HG02981 (cell line): ENCODE measurements around the gene SRSF4.
"Not testable (repeated sequence)": the region's sequence is repeated elsewhere in the genome, so short reads cannot be mapped to it uniquely, and the experiment has no call there.

Experiments used
- ATAC-seq: cut with Tn5 transposase; IDR thresholded peaks from one replicate; pipeline ENCODE4 v1.9.1; 2021; ENCODE audit warnings: mild to moderate bottlenecking, moderate library complexity; ENCODE audit not compliant: unreplicated experiment

The SRSF4 gene

DNA sequence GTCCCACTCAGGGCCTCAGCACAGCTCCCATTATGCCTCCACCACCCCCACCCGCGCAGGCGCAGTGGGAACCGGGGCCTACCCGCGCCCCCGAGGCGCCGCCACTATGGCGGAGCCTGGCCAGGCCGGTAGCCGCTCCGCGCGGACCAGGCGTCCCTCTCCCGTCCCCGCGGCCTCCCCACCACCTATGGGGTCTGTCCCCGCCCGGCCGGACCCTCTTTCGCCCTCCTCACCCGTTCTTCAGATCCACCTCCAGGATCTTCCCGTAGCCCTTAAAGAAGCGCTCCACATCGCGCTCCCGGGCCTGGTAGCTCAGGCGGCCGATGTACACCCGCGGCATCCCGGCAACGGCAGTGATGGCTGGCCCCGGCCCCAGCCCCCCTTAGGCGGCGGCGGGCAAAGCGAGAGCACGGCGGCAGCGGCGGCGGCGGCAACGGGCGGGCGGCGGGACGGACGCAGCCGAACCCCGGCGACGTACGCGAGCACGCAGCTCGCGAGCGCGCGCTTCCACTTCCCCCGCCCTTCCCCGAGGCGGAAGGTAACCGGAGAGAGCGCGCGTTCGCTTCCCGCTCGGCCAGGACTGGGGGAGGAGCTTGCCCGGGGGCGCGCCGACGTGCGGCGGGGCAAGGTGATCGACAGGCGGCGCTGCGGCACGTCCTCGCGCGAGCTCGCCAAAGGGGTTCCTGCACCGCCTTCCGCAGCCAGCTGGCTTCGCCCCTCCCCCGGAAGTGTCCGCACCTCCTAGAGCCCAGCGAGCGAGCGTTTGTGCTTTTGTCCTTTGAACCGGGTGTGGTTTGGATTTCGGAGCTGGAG lies at the start of gene SRSF4:
Gene SRSF4, minus strand, starts transcription at position 488 of the 813 bp plus-strand sequence. Its CDS starts 148 bp downstream, at position 340.
- peak; percentile 87 for ATAC-seq

DNA sequence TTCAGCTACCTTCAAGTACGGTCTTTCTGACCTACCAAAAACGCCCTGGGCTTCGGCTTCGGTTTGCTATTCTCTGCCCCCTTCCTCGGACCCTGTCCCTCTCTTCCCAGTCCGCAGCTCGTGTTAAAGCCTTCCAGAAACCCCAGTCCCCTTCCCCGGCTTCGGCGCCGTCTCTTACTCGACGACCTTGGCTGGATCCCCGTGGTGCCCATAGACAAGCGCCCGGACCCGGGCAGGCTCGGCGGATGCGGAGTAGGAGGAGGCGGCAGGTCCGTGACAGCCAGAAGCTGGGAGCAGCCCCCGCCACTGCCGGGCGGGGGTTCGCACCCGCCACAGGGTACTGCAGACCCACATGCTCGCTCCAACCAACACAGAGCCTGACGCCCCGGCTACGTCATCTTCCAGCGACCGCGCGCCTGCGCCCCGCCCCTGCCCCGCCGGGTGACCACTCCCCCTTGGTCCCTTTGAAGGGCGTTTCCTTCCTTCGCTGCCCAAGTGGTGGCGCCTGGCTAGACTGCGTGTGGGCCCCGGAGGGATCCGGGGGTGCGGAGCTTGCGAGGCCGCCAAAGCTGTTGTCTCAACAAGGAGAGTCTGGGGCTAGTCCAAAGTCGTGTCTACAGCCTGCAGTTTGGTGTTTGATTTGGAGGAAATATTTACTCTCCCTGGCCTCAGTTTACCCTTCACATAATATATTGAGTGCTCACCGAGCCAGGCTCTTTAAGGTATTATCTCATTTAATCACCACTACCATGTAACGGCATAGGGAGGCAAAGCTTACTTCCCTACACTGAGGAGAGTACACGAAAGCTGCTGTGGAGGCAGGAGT lies 49.1 kb upstream of the SRSF4 start, which contains the start of gene MECR:
Gene MECR, minus strand, starts transcription at position 382 of the 826 bp plus-strand sequence. Its CDS starts 28 bp downstream, at position 354.
- peak; percentile 96 for ATAC-seq

GRCh38 chr1:29230204-29230552 lies 48.5 kb upstream of the SRSF4 start:
- no peak for ATAC-seq

GRCh38 chr1:29227511-29227910 lies 45.8 kb upstream of the SRSF4 start:
- ATAC-seq: no peak

- no peak for ATAC-seq
These were observed 43.7 kb upstream of the SRSF4 start for GRCh38 chr1:29225361-29225760.

GRCh38 chr1:29224356-29224837 lies 42.7 kb upstream of the SRSF4 start:
- no peak for ATAC-seq

DNA sequence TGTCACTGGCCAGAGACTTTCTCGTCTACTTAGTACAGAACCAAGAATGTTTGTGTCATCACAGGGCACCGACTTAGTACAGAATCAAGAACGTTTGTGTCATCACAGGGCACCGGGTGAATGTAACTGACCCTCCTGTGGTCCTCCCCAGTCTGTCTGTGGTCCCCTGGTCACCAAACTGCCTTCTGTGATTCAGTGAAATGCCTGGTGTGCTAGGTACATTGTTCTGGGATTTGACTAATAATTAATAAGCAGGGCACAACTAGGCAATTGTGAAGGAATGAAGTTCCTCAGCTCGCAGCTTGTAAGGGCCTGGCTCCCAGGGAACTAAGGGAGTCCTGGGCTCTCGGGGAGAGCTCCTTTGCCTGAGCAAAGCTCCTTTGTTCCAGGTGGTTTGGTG lies 41.8 kb upstream of the SRSF4 start:
- no peak for ATAC-seq

- no peak for ATAC-seq
These were observed 41.0 kb upstream of the SRSF4 start for GRCh38 chr1:29222686-29223085.

GRCh38 chr1:29222260-29222659 lies 40.6 kb upstream of the SRSF4 start:
- not testable (repeated sequence) for ATAC-seq

GRCh38 chr1:29221296-29221695 lies 39.6 kb upstream of the SRSF4 start:
- ATAC-seq: no peak

DNA sequence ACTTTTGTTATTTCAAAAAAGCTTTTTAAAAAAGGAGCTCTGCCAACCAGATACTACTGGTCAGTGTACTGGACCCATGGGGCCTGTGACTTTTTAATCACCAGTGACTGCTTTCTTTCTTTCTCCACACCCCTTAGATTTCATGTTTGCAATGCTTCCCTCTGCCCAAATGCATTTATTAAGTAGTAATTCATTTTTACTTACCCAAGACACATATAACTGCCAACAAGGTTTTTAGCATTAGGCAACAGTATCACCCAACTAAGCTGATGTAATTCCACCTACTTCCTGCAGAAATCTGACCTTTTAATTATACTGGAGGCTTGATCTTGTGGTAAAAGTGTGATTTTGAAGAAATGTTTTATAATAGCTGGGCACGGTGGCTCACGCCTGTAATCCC lies 36.5 kb upstream of the SRSF4 start:
- ATAC-seq: no peak

DNA sequence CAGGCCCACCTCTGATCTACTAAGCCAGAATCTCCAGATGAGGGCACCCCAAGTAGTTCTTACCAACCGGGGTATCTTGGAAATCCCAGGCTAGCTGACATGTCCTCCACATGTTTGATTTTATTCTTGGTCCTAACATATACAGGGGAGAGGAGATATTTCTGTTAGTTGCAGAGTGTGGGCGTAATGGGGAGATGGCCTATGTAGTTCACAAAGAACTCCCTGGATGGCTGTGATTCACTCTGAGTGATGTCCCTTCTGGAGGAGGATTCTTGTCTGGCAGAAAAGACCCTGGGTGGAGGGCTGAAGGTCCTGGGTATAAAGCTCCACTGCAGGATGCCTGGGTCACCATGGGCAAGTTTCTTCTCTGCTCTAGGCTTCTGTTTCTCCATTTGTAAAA lies 35.9 kb upstream of the SRSF4 start:
- ATAC-seq: no peak

- no peak for ATAC-seq
These were observed 31.4 kb upstream of the SRSF4 start for GRCh38 chr1:29213055-29213454.

GRCh38 chr1:29211086-29212030 lies 29.7 kb upstream of the SRSF4 start:
- no peak for ATAC-seq

GRCh38 chr1:29210278-29211085 lies 28.8 kb upstream of the SRSF4 start:
- no peak for ATAC-seq

- ATAC-seq: no peak
These were observed 27.5 kb upstream of the SRSF4 start for GRCh38 chr1:29209173-29209572.

DNA sequence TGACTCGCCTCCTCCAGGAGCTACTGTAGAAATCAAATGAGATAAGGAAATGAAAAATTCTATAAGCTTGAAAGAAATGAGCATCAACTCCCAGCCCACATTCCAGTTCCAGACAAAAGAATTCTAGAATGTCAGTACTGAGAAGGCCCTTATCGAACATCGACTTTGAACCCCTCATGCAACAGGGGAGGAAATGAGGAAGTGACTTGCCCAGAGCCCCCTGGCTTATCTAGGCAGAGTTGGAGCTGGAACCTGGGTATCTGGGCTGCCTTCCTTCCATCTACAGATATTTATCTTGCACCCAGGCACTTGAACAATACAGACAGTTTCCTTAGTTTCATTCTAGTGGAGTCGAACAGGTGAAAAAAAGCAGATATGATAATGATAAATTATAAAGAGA lies 26.7 kb upstream of the SRSF4 start:
- ATAC-seq: no peak

GRCh38 chr1:29202584-29203340 lies 21.1 kb upstream of the SRSF4 start:
- peak; percentile 68 for ATAC-seq

DNA sequence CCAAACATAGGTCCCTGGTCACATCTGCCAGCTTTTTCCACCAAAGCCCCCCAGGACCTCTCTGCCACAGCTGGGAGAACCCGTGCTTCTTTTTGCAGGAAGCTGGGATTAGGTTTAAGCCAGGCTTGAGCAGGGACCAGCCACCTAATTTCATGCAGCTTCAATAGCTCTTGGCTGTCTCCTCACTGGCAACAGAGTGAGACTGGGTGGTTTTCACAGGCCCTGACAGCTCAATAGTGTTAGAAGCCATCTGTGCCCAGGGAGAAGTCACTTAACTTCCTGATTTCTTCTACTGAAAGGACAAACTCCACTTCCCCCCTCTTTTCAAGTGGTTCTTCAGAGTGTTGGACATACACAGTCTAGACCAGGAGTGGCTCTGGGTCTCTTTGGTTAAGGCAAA lies 20.4 kb upstream of the SRSF4 start:
- ATAC-seq: no peak
